SK-MEL-5 (cell line): Measurements from ENCODE around the gene PROM2. TPM values are rescaled to one million over a fixed set of nuclear protein-coding genes. Genes with fewer than 3 reads are reported as not detected.

Experiments
- DNase-seq: peaks from one replicate; pipeline ENCODE4 v3.0.0-alpha.2; 2016; ENCODE audit warnings: low read depth, low spot score
- in situ Hi-C: cut with HindIII; loops from 2 replicates; pipeline ENCODE4 v1.10.0; 2016; ENCODE audit warnings: low sequenced_read_pairs, high pct_unique_total_duplicates, low pct_unique_long_range_greater_than_20kb
- total RNA-seq: library from RNA; depleted of rRNA; stranded (reverse); fragments of >200 nt; shearing (Covaris generic); gene quantifications from 2 replicates; pipeline ENCODE4 v1.2.3, GENCODE V29; 2014

PROM2 gene
- total RNA-seq, 1 experiment from 2014 or later = not detected

DNA sequence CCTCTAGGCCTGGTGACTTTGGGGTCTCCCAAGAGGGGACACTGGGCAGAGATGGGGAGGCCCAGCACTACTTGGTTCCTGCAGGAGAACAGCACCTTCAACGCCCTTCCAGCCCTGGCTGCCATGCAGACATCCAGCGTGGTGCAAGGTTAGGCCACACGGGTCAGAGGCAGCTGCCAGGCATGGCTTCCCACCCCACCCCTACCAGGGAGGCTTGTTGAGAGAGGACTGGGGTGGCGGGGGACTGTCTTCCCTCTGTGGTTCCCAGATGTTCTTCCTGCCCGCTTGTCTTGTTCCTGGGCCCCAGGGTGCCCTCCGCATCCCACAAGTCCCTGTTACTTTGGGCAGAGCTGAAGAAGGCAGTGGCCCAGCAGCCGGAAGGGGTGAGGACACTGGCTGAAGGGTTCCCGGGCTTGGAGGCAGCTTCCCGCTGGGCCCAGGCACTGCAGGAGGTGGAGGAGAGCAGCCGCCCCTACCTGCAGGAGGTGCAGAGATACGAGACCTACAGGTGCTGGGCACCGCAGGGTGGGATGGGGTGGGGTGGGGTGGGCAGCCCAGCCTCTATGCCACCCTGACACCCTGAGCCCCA is 4.5 kb downstream of the PROM2 start:
- in situ Hi-C loops = no loop called here

DNA sequence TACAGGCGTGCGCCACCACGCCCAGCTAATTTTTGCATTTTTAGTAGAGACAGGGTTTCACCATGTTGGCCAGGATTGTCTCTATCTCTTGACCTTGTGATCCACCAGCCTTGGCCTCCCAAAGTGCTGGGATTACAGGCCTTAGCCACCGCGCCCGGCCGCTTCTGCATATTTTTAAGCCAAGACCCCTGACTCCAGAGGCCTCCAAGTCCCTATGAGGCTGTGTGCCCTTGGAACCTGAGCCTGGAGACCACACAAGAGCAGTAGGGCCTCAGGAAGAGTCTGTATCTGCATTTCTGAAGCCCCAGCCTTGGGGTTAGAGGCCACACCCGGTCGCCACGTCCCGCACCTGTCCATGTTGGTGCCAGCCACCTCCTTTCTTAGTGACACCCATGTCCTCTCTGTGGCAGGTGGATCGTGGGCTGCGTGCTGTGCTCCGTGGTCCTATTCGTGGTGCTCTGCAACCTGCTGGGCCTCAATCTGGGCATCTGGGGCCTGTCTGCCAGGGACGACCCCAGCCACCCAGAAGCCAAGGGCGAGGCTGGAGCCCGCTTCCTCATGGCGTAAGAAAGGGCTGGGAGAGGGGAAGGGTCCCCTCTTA is 5.3 kb downstream of the PROM2 start:
- DNase-seq = no peak

More for the DNA sequence above, 4.5 kb downstream of the PROM2 start:
- DNase-seq = no peak

DNA sequence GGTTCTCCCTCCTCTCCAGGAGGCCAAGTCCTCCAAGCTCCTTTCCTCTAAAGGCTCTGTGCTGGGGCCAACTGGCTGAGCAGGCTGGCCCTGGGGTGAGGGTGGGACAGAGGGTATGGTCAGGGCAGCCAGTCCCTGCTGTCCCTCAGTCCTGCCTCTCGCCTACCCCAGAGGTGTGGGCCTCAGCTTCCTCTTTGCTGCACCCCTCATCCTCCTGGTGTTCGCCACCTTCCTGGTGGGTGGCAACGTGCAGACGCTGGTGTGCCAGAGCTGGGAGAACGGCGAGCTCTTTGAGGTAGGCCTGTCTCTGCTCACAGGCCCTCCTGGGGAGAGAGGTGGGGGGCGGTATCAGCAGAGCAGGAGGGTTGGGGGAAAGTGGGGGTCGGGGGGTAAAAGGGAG is 6.8 kb downstream of the PROM2 start:
- in situ Hi-C loops = no loop called here
- no peak for DNase-seq

More for the DNA sequence above, 5.3 kb downstream of the PROM2 start:
- in situ Hi-C loops = no loop called here

DNA sequence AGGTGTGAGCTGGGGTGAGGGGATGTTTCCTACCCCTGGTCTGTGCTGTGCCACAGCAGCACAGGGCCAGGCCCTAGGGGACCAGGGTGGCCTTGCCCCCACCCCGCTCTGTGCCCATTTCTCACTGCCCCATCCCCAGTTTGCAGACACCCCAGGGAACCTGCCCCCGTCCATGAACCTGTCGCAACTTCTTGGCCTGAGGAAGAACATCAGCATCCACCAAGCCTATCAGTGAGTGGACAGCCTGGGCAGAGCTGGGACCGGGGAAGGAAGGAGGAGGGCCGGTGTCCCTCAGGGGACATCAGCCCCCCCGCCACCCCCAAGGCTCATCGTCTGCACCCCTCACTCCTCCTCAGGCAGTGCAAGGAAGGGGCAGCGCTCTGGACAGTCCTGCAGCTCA is 7.5 kb downstream of the PROM2 start:
- in situ Hi-C loops = no loop called here
- no peak for DNase-seq

DNA sequence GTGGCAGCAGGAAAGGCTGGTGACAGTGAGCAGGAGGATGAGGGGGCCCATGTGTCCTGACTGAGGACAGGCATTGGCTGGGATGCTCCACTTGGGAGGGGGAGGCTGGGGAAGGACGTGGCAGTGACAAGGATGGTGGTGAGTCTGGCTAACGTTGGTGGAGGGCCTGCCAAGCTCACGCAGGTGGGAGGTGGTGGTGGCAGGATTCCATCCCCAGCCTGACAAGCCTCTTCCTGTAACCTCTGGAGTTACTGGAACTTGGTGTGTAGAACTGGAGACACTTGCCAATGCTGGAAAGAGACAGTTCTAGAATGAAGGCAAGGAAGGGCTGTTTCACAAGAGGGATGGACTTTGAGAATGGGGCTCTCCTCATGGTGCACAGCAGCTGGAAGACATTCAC is 8.2 kb downstream of the PROM2 start:
- DNase-seq = no peak
- in situ Hi-C loops = no loop called here

DNA sequence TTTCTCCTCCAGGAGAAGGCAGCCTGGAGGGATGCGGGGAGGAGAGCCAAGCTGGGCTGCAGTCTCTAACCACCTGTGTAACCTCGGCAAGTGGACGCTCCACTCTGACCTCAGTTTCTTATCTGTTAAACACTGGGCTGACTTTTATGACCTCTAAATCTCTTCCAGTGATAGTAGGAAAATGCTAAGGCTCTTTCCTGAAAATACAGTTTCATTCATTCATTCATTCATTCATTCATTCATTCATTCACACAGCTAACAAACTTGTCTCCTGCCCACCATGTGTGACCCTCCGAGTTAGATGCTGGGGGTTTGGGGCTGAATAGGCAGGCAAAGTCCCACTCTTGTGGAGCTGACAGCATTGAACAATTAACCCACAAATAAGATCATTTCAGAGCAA is 9.3 kb downstream of the PROM2 start:
- in situ Hi-C loops = no loop called here
- DNase-seq = no peak

DNA sequence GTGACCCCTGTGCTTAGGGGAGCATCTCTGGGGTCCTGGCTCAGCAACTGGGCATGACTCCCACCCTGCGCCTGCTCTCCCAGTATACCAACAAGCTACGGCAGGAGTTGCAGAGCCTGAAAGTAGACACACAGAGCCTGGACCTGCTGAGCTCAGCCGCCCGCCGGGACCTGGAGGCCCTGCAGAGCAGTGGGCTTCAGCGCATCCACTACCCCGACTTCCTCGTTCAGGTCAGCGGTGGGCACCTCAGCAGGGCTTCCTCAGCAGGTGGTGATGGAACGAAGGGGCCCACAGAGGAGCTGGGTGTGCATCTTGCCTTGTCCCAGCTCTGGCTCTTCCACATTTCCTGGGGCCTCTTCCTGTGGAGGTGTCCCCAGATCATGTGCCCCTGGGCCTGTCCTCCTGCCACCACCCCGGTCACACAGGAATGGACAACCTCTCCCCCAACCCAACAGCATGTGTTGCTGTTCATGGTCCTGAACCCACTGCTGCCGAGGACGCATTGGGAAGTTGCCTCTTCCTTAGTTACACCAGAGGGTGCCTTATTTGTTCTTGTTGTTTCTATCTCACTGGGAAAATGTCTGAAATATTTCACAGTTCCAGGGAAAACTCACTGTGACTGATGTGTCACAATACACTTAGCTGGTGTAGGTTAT is 10.8 kb downstream of the PROM2 start:
- in situ Hi-C loops = no loop called here
- no peak for DNase-seq

DNA sequence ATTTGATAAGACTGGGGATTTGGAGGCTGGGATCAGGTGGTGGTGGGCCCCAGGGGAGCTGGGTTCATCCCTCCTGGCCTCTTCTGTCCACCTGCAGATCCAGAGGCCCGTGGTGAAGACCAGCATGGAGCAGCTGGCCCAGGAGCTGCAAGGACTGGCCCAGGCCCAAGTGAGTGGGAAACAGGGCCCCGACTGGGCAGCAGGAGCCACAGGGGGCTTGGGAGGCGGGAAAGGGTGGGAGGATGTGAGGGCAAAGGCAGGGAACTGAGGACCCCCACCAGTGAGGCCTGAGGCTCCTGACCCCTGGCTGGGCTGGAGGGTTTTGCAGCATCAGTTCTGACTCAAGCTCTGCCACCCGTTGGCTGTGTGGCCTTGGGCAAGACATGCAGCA is 11.3 kb downstream of the PROM2 start:
- in situ Hi-C loops = no loop called here
- no peak for DNase-seq

DNA sequence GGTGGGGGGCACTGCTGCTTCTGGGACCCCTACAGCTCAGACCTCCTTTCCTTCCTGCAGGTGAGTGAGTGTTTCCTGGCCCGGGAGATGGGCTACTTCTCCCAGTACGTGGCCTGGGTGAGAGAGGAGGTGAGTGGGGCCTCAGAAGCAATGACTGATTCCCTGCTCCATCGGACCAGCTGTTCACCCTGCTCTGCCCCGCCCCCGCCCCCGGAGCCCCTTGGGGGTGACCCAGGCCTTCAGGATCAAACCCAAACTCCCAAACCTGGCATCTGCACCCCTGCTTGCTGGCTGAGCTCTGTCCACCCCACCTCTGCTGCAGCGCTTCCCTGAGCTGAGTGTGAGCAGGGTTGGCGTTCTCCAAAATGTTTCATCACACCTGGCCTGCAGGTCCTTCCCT is 13.1 kb downstream of the PROM2 start:
- in situ Hi-C loops = no loop called here
- DNase-seq = no peak

DNA sequence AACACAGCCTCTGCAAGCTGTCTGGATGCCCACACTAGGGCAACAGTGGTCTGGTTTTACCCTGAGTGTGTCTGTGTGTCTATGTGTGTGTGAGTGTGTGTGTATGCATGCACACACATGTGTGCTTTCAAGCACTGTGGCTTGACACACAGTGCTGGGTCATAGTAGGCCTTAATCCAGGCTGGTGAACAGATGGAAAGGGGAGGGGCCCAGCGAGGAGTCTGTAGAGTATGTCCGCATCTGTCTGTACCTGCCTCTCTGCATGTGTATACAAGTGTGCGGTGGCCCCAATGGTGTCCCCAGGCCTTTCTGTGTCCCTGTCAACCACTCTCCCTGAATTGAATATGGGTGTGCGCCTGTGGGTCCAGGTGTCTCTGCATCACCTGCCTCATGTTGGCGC is 13.6 kb downstream of the PROM2 start:
- in situ Hi-C loops = no loop called here

DNA sequence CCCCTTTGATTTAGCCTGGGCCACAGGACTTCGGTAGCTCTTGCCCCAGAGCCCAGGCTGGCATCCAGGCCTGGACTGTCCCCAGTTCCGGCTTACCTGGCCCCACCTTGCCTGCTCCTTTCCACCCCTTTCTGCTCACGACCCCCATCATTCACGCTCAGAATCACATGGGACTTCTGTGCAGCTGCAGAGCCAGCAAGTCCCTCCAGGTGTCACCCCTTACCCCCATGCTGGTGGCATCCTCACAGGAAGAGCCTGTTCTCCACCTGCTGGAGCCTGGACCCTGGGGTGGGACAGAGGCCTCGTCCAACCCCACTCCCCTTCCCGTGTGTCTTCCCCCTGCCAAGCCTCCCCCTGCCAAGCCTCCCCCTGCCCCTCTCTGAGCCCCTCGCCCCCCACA is 15.0 kb downstream of the PROM2 start:
- DNase-seq = no peak
- in situ Hi-C loops = no loop called here

More for the DNA sequence above, 13.6 kb downstream of the PROM2 start:
- DNase-seq = no peak

DNA sequence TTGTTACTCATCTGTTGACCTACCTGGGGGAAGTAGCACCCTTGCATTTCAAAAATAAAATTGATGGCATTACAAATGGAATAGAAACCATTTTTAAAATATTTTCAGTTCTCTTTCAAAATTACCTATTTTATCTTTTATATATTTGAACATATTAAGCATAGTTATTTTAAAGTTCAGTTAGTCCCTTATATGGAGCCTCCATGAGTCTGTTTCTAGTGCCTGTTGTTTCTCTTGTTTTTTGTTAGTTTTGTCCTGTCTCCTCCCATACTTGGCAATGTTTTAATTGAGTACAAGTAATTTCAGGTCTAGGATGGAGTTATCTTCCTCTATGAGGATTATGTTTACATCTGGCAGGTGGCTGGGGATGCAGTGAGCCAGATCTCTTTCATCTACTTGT is 17.0 kb downstream of the PROM2 start:
- no peak for DNase-seq
- in situ Hi-C loops = no loop called here

DNA sequence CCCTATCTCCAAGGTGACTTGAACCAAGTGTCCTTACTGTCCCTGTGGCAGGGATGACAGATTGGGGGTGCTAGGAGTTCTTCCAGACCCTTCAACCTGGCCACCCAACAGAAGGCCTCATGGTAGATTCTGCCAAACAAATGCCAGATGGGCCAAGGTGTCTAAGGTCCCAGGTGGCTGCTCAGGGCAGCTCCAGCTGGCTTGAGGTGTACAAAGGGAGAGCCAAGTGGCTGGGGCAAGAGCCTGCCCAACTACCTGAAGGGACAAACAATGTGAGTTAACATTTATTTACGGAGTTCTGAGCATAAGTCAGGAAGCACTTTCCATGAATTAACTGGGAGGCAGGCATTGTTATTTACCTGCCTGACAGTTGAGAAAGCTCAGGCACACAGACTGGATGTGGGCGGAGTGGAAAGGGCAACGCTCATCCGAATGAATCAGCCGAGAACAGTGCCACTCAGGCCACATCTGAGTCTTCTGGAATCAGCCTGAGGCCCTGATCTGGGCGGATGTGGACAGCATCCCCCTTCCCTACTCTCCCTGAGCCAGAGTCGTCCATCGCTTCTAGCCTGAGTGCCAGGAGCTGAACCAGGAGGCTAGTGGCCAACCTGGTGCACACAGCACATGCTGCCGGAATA is 18.5 kb downstream of the PROM2 start:
- DNase-seq = no peak
- in situ Hi-C loops = no loop called here

DNA sequence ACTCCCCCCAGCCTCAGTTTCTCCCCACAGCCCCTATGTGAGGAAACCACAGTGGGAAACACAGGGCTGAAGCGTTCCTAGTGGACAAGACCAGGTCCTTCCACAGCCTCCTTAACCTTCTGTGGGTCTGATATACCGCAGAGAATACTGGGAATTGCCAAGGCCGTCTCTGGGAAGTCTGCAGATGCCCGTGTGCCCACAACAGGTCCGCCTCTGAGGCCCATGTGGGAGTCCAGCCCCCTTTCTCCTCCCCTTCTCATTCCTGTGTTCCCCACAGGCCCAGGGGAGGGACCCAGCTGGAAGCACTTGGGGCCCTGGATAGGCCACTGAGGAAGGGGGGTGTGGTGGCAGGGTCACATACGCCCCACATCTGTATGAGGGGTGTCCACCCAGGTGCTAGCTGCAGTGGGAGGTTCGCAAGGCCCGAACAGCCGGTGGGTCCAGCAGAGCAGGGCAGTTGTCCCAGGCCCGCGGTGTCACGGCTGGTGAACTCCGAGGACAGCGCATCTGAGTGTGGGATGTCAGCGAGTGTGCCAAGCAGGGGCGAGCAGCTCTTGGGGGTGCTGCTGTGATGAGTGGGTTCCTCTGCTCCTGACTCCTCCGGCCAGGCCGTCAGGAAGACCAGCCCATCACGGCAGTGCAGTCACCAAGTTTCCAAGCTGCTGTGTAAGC is 20.5 kb downstream of the PROM2 start:
- in situ Hi-C loops = no loop called here
- DNase-seq = no peak

DNA sequence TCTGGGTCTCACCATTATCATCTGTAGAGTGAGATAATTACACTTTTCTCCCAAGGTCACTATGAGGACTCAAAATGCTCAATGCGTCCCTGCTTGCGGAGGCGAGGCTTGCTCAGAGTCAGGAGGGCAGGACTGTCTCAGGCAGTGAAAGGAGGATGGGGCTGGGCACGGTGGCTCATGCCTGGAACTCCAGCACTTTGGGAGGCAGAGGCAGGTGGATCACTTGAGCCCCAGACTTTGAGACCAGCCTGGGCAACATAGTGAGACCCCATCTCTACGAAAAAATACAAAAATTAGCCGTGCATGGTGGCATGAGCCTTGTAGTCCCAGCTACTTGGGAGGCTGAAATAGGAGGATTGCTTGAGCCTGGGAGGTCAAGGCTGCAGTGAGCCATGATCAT is 21.1 kb downstream of the PROM2 start:
- in situ Hi-C loops = no loop called here
- no peak for DNase-seq

DNA sequence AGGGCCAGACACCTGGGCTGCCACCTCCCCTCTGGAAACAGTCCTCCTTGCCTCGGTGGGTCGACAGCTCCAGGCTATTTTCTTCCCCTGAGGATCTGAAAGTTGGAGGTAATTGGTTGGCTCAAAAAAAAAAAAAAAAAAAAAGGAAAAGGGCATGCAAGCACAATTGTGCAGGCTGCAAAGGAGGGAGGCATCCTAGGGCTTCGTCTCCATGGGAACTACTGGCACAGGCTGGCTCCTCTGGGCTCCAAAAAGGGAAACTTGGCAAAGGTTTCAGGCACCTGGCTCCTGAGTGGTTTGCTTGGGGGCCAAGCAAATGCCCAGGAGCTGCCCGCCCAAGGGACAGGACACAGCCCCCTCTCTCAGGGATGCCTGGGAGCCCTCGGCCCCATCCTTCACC is 21.8 kb downstream of the PROM2 start:
- no peak for DNase-seq
- in situ Hi-C loops = no loop called here

DNA sequence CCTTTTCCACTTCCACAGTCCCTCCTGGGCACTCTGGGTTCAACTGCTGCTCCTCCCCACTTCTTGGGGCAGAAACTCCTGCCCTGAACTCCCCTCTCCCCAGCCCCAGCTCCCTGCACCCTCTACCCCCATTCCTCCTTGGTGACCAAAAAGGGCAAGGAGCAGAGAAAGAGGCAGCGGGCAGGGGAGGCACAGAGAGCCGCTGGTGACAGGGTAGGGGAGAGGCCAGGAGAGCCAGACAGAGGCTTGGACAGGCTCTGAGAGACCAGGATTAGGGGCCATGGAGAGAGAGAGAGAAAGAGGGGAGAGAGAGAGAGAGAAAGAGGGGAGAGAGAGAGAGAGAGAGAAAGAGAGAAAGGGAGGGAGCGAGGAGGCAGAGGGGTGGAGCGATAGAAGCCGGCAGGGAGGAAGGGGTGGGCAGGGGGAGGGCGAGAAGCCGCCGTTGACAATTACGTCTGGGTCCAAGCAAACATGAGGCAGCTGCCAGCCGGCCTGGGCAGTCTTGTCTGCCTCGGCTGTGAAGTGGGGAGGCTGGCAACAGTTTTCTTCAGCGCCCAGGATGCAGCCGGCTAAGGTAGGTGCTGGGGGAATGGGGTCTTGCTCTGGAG is 22.7 kb downstream of the PROM2 start, which contains the start of gene KCNIP3:
TSS of gene KCNIP3 (plus strand) at position 468 of the 608 bp plus-strand sequence. CDS start at position 560, 92 bp downstream.
- in situ Hi-C loops = no loop called here
- no peak for DNase-seq
